Measurements from ENCODE around the gene CTAGE4.
"Not testable (repeated sequence)": the region's sequence is repeated elsewhere in the genome, so short reads cannot be mapped to it uniquely, and the experiment has no call there.

The CTAGE4 gene

GRCh38 chr7:144183166-144183565 lies at the start of gene CTAGE4:
CTAGE4 (plus strand) TSS chr7:144183466; CDS start chr7:144183504, 38 bp downstream.
- not testable (repeated sequence) for DNase-seq

- no peak for DNase-seq
These were observed 49.1 kb upstream of the CTAGE4 start for GRCh38 chr7:144134116-144134515.

- no peak for DNase-seq
These were observed 45.8 kb upstream of the CTAGE4 start for GRCh38 chr7:144137501-144137900.

- no peak for DNase-seq
These were observed 41.1 kb upstream of the CTAGE4 start for GRCh38 chr7:144142187-144142586.

- DNase-seq: peak in 1 of 3 donors; percentile 7
These were observed 38.8 kb upstream of the CTAGE4 start for GRCh38 chr7:144144426-144144825.

- no peak for DNase-seq
These were observed 34.9 kb upstream of the CTAGE4 start for GRCh38 chr7:144148224-144148827.

- DNase-seq: no peak
These were observed 24.4 kb upstream of the CTAGE4 start for GRCh38 chr7:144158861-144159260.

GRCh38 chr7:144164784-144165183 lies 18.5 kb upstream of the CTAGE4 start:
- DNase-seq: no peak

- peak in 1 of 3 donors; percentile 4 for DNase-seq
These were observed 11.5 kb upstream of the CTAGE4 start for GRCh38 chr7:144171594-144172350.

- no peak for DNase-seq
These were observed 8.7 kb upstream of the CTAGE4 start for GRCh38 chr7:144174613-144175012.

- DNase-seq: peak; percentile 37 to 53 (median 42)
These were observed 4.7 kb upstream of the CTAGE4 start for GRCh38 chr7:144178380-144179164.

- not testable (repeated sequence) for DNase-seq
These were observed 4.1 kb upstream of the CTAGE4 start for GRCh38 chr7:144179165-144179479.

GRCh38 chr7:144187848-144188247 lies 4.6 kb downstream of the CTAGE4 start:
- DNase-seq: not testable (repeated sequence)

GRCh38 chr7:144188578-144189171 lies 5.4 kb downstream of the CTAGE4 start:
- DNase-seq: not testable (repeated sequence)

GRCh38 chr7:144193782-144194181 lies 10.5 kb downstream of the CTAGE4 start:
- DNase-seq: not testable (repeated sequence)

GRCh38 chr7:144194453-144194852 lies 11.2 kb downstream of the CTAGE4 start:
- not testable (repeated sequence) for DNase-seq

GRCh38 chr7:144195212-144195872 lies 12.1 kb downstream of the CTAGE4 start, which contains the start of gene ARHGEF35:
ARHGEF35 (minus strand) TSS chr7:144195833; CDS start chr7:144188383, 7,450 bp downstream.
- DNase-seq: not testable (repeated sequence)

- not testable (repeated sequence) for DNase-seq
These were observed 15.7 kb downstream of the CTAGE4 start for GRCh38 chr7:144198934-144199333.

GRCh38 chr7:144201978-144202377 lies 18.7 kb downstream of the CTAGE4 start:
- DNase-seq: not testable (repeated sequence)

GRCh38 chr7:144203086-144203485 lies 19.8 kb downstream of the CTAGE4 start:
- DNase-seq: not testable (repeated sequence)

- not testable (repeated sequence) for DNase-seq
These were observed 22.0 kb downstream of the CTAGE4 start for GRCh38 chr7:144205306-144205705.

GRCh38 chr7:144217200-144217599 lies 33.9 kb downstream of the CTAGE4 start:
- not testable (repeated sequence) for DNase-seq

Measured in suppressor macrophage treated with lipopolysaccharide for 1 hour (primary cell).